PC-3 (cell line): Measurements from ENCODE around the gene ELMO2. TPM values are rescaled to one million over a fixed set of nuclear protein-coding genes. Genes with fewer than 3 reads are reported as not detected.

Experiments
- ATAC-seq: fragments of 200-7000 bp; cut with Tn5 transposase; 2 replicates; pipeline ENCODE4 v1.9.1; 2020; ENCODE audit warnings: mild to moderate bottlenecking, moderate library complexity
- BruUV-seq: library from RNA; stranded (reverse); fragments of 400-500 nt; replicated peaks from 2 replicates; lab custom pipeline; 2021; lab: Mats Ljungman, UMichigan
- CTCF ChIA-PET: fragments of 300-600 bp; sonication (Branson Sonifier 250); formaldehyde crosslinking; loops from one replicate; lab custom pipeline; 2022; ENCODE audit warnings: antibody characterized with exemption; lab: Charles Lee
- POLR2A ChIA-PET: fragments of 300-600 bp; sonication (Branson Sonifier 250); formaldehyde crosslinking; loops from one replicate; lab custom pipeline; 2022; ENCODE audit warnings: antibody characterized with exemption; ENCODE audit not compliant: unreplicated experiment; lab: Charles Lee
- DNase-seq: peaks from one replicate; pipeline ENCODE4 v3.0.0-alpha.2; 2015
- H2AFZ ChIP-seq: fragments of 300-600 bp; sonication (generic); 2 replicates; pipeline ENCODE4 v1.6.0; 2016; ENCODE audit warnings: antibody characterized with exemption, low read length
- H3F3A ChIP-seq: fragments of 300-600 bp; sonication (generic); one replicate; pipeline ENCODE4 v1.6.0; 2017; ENCODE audit warnings: antibody characterized with exemption, low read length, control low read depth, mild to moderate bottlenecking; ENCODE audit not compliant: unreplicated experiment
- H3K27ac ChIP-seq: fragments of 300-600 bp; sonication (generic); 2 replicates; pipeline ENCODE4 v1.5.1; 2016; ENCODE audit warnings: mild to moderate bottlenecking, low read length
- H3K27me3 ChIP-seq: fragments of 300-600 bp; sonication (generic); 2 replicates; pipeline ENCODE4 v1.6.1; 2016; ENCODE audit warnings: low read length, mixed read lengths
- H3K36me3 ChIP-seq: fragments of 300-600 bp; sonication (generic); 2 replicates; pipeline ENCODE4 v1.6.1; 2016; ENCODE audit warnings: low read depth, mixed run types, low read length, mixed read lengths
- H3K4me1 ChIP-seq: fragments of 300-600 bp; sonication (generic); 2 replicates; pipeline ENCODE4 v1.5.1; 2016; ENCODE audit warnings: low read length; ENCODE audit not compliant: insufficient read depth
- H3K4me2 ChIP-seq: fragments of 300-600 bp; sonication (generic); 2 replicates; pipeline ENCODE4 v1.6.0; 2016; ENCODE audit warnings: low read length
- H3K4me3 ChIP-seq: fragments of 300-600 bp; sonication (generic); 2 replicates; pipeline ENCODE4 v1.5.1; 2016; ENCODE audit warnings: mild to moderate bottlenecking, low read length, mixed read lengths
- H3K79me2 ChIP-seq: fragments of 300-600 bp; sonication (generic); 2 replicates; pipeline ENCODE4 v1.6.1; 2017; ENCODE audit warnings: low read length, mixed read lengths
- H3K9ac ChIP-seq: fragments of 300-600 bp; sonication (generic); 2 replicates; pipeline ENCODE4 v1.6.0; 2016; ENCODE audit warnings: mild to moderate bottlenecking, low read length
- H3K9me2 ChIP-seq: fragments of 300-600 bp; sonication (generic); replicated peaks from 2 replicates; pipeline ENCODE4 v1.6.1; 2016; ENCODE audit warnings: mixed run types, low read length, mixed read lengths
- H3K9me3 ChIP-seq: fragments of 300-600 bp; sonication (generic); 2 replicates; pipeline ENCODE4 v1.6.1; 2016; ENCODE audit warnings: low read length, mixed read lengths
- H4K20me1 ChIP-seq: fragments of 300-600 bp; sonication (generic); 2 replicates; pipeline ENCODE4 v1.6.1; 2016; ENCODE audit warnings: low read length, mixed read lengths
- EZH2 ChIP-seq: fragments of 300-600 bp; sonication (generic); IDR thresholded peaks from one replicate; pipeline ENCODE4 v1.6.1; 2017; ENCODE audit warnings: antibody characterized with exemption, mild to moderate bottlenecking, low read length; ENCODE audit not compliant: unreplicated experiment
- EZH2phosphoT487 ChIP-seq: fragments of 300-600 bp; sonication (generic); IDR thresholded peaks from 2 replicates; pipeline ENCODE4 v1.6.1; 2018; ENCODE audit warnings: mild to moderate bottlenecking, antibody characterized with exemption, low read length, borderline replicate concordance
- intact Hi-C: fragments of 100-400 bp; cut with micrococcal nuclease; formaldehyde crosslinking; loops from 2 replicates; pipeline ENCODE4 v1.9.0; 2023
- total RNA-seq: library from RNA; depleted of rRNA; stranded (reverse); fragments of >200 nt; gene quantifications from 2 replicates; pipeline ENCODE4 v1.2.3, GENCODE V29; 2014
- TF ChIP-seq, protein P1 (sequence below): fragments of 300-600 bp; sonication (generic); conservative IDR thresholded peaks from 2 replicates; pipeline ENCODE4 v1.5.1; 2017; ENCODE audit warnings: antibody characterized with exemption, low read depth, mild to moderate bottlenecking, low read length

Gene ELMO2
- total RNA-seq, 1 experiment from 2014 or later = 29.0 TPM

DNA sequence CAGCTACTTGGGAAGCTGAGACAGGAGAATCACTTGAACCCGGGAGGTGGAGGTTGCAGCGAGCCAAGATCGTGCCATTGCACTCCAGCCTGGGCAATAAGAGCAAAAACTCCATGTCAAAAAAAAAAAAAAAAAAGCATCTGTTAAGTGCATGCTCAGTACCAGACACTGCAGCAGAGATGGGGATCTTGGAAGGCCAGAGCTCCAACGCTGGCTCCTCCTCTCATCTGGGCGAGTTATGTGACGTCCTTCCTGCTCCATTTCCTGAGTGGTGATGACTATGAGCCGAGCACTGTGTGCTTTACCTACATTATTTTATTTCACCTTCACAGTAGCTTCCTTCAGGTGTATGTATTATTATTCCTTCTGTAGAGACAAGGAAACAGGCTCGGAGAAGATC, 59.6 kb downstream of the ELMO2 start:
- no peak for TF ChIP-seq EZH2
- no peak for TF ChIP-seq EZH2phosphoT487
- TF ChIP-seq, protein P1, sequence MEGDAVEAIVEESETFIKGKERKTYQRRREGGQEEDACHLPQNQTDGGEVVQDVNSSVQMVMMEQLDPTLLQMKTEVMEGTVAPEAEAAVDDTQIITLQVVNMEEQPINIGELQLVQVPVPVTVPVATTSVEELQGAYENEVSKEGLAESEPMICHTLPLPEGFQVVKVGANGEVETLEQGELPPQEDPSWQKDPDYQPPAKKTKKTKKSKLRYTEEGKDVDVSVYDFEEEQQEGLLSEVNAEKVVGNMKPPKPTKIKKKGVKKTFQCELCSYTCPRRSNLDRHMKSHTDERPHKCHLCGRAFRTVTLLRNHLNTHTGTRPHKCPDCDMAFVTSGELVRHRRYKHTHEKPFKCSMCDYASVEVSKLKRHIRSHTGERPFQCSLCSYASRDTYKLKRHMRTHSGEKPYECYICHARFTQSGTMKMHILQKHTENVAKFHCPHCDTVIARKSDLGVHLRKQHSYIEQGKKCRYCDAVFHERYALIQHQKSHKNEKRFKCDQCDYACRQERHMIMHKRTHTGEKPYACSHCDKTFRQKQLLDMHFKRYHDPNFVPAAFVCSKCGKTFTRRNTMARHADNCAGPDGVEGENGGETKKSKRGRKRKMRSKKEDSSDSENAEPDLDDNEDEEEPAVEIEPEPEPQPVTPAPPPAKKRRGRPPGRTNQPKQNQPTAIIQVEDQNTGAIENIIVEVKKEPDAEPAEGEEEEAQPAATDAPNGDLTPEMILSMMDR = no peak
- intact Hi-C loops = loop anchor here (5.0 kb wide), 1 partner anchor 214 kb away; no protein-coding TSS in a partner anchor
- Histone ChIP-seq H3K36me3 (no peaks in the 10 kb centered on the region), H3K27me3 (peaks cover 13% of the 10 kb centered on the region), H3K9me2 (no peaks in the 10 kb centered on the region), H3K4me1 (peaks cover 14% of the 10 kb centered on the region; the same call in 1 of the 2 replicates), H3K9ac (no peak overlapping the region), H3K4me2 (no peak overlapping the region), H4K20me1 (no peaks in the 10 kb centered on the region), H3K4me3 (no peak overlapping the region), H3F3A (no peaks in the 10 kb centered on the region), H3K79me2 (no peaks in the 10 kb centered on the region), H2AFZ (no peak overlapping the region), H3K27ac (no peak overlapping the region), H3K9me3 (no peaks in the 10 kb centered on the region)
- ChIA-PET CTCF (no interaction called here), POLR2A (no interaction called here)
- no peak for ATAC-seq
- no peak for DNase-seq
- BruUV-seq = no TSS peak

DNA sequence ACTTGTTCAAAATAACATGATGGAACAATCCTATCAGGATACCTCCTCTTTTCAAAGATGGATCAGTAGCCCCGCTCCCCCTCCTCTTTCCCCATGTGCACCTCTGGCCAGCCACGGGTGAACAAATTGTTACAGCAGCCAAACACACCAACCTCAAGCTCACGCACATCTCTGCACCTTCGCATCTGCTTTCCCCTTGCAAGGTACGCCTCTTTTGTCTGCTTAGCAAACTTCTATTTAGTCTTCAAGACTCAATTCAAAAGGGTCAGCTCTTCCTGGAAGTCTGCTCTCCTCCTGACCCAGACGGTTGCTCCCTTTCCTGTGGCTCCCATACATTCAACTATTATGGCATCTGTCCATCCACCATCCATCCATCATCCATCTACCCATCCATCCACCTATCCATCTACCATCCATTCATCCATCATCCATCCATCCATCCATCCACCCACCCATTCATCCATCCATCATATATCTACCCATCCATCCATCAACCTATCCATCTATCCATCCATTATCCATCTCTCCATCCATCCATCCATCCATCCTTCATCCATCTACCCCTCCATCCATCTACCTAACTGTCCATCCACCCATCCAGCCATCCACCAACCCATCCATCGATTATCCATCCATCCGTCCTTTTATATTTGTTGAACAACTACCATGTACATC, 61.8 kb downstream of the ELMO2 start:
- CTCF ChIA-PET = no interaction called here
- Histone ChIP-seq H3K79me2 (no peaks in the 10 kb centered on the region), H3K9me3 (no peaks in the 10 kb centered on the region), H3K4me3 (no peak overlapping the region), H3K9ac (no peak overlapping the region), H3K27me3 (peaks cover 29% of the 10 kb centered on the region), H2AFZ (no peak overlapping the region), H3K27ac (no peak overlapping the region), H3K4me2 (no peak overlapping the region), H4K20me1 (no peaks in the 10 kb centered on the region), H3K4me1 (no peaks in the 10 kb centered on the region), H3F3A (no peaks in the 10 kb centered on the region), H3K36me3 (no peaks in the 10 kb centered on the region), H3K9me2 (no peaks in the 10 kb centered on the region)
- BruUV-seq = no TSS peak
- no peak for ATAC-seq
- no peak for DNase-seq
- TF ChIP-seq EZH2phosphoT487 (no peak), EZH2 (no peak)
- TF ChIP-seq, protein P1 = no peak
- POLR2A ChIA-PET = no interaction called here
- intact Hi-C loops = loop anchor here (5.0 kb wide), 1 partner anchor 212 kb away; no protein-coding TSS in a partner anchor

DNA sequence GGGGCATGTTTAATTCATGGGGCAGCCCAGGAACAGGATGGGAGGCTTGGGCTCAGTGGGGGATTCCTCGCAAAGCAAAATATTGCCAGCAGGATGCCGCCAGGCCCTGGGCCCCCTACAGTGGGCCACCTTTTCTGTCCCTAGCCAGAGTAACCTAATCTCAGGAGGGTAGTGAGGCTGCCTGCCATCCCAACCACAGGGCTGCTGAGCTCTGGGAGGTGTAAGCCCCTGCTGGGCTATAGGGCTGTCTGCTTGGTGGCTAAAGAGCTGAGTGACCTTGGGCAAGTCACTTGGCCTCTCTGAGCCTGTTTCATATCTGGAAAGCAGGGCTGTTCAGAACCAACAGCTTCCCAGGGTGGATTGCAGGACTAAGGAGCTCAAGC, 62.4 kb downstream of the ELMO2 start:
- Histone ChIP-seq H3K9ac (no peak overlapping the region), H2AFZ (no peak overlapping the region), H3K4me1 (no peaks in the 10 kb centered on the region), H3K4me3 (no peak overlapping the region), H3K4me2 (peak overlapping the region; percentile 29), H3K27me3 (peaks cover 36% of the 10 kb centered on the region), H3F3A (no peaks in the 10 kb centered on the region), H3K9me3 (no peaks in the 10 kb centered on the region), H4K20me1 (no peaks in the 10 kb centered on the region), H3K79me2 (no peaks in the 10 kb centered on the region), H3K9me2 (no peaks in the 10 kb centered on the region), H3K27ac (no peak overlapping the region), H3K36me3 (no peaks in the 10 kb centered on the region)
- intact Hi-C loops = no loop called here
- POLR2A ChIA-PET = interaction anchor here (0.6 kb wide), 1 partner anchor 228 kb away, joined by 3 read pairs; no protein-coding TSS in a partner anchor
- no peak; the same call in 1 of the 2 replicates for ATAC-seq
- CTCF ChIA-PET = no interaction called here
- TF ChIP-seq EZH2phosphoT487 = no peak
- TF ChIP-seq EZH2 = no peak
- TF ChIP-seq, protein P1 = no peak
- DNase-seq = no peak
- BruUV-seq = no TSS peak
